VCaP (cell line): ENCODE measurements around the gene DPYSL5.

Experiments
- H3K27ac ChIP-seq: fragments of 450-650 bp; 2 replicates; pipeline ENCODE4 v1.5.1; 2017
- CTCF ChIP-seq: fragments of 450-650 bp; conservative IDR thresholded peaks from 2 replicates; pipeline ENCODE4 v1.5.1; 2017; ENCODE audit warnings: mild to moderate bottlenecking, moderate library complexity

DPYSL5 gene

GRCh38 chr2:26854283-26854827 lies 6.4 kb downstream of the DPYSL5 start:
- no peak overlapping the region for H3K27ac ChIP-seq
- no peak for TF ChIP-seq CTCF

DNA sequence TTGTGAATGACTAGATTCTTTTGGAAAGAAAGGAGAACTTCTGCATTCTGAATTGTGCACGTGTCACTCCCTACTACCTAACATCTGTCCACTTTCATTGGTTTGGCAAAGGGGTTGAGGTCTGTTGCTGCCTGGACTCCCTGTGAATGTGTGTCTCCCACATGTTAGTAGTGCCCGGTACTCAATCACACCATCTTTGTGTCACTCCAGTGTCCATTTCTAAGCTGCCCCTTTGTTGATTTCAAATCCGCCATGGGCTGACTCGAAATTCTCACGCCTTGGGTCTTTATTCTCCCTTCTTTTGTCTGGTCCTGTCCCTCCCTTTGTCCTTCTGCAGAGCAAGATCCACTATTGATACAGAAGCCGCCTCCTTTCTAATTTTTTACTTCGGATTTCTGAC lies 7.5 kb downstream of the DPYSL5 start:
- TF ChIP-seq CTCF, result no peak
- no peak overlapping the region for H3K27ac ChIP-seq

GRCh38 chr2:26859622-26860021 lies 11.7 kb downstream of the DPYSL5 start:
- no peak for TF ChIP-seq CTCF
- H3K27ac ChIP-seq, result no peak overlapping the region

- H3K27ac ChIP-seq, result no peak overlapping the region
- TF ChIP-seq CTCF, result no peak
These were observed 12.4 kb downstream of the DPYSL5 start for GRCh38 chr2:26860211-26860850.

DNA sequence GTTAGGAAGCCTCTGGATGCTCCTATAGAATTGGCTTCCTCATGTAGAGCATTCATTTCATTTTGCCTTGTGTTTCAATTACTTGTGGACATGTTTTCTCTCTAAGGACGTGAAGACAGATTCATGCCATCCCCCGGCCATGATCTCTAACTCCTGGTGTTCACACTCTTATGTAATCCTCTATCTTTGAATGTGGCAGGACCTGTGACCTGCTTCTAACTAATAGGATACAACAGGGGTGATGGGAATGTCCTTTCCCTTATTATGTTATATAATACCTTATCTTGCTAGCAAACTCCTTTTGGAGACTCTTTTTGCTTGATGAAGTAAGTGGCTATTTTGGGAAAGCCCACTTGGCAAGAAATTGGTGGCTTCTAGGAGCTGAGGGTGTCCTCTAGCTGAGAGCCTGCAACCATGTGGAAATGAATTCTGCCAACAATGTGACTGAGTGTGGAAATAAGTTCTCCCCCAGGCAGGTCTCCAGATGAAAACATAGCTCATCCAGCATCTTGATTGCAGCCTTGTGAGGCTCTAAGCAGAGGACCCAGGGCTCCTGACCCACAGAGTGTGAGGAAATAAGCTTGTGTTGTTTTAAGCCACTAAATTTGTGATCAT lies 13.8 kb downstream of the DPYSL5 start:
- H3K27ac ChIP-seq, result no peak overlapping the region
- no peak for TF ChIP-seq CTCF

GRCh38 chr2:26864226-26864625 lies 16.3 kb downstream of the DPYSL5 start:
- no peak overlapping the region for H3K27ac ChIP-seq
- no peak for TF ChIP-seq CTCF

DNA sequence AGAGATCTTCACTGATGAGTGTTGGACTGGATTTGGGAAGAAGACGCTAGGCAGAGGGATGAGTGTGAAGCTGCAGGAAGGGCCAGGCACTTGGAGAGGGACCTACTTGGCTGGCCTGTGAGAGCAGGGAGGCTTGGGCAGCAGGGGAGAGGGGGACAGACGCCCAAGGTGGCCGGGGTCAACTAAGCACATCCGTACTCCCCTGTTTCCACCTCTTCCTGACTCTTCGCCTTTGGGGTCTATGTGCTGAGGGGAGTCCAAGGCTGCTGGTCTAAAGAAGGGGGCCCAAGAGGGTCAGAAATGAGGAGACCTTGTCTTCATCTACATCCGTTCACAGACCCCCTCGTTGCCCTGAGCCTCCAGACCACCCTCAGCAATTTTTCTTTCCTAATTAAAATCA lies 16.7 kb downstream of the DPYSL5 start:
- TF ChIP-seq CTCF, result no peak
- H3K27ac ChIP-seq, result no peak overlapping the region
